SH-SY5Y (cell line): ENCODE results near the gene TOLLIP.

Experiments
- GATA2 ChIP-seq: IDR thresholded peaks from 2 replicates; pipeline ENCODE4 v1.6.1; 2011; ENCODE audit warnings: mild to moderate bottlenecking, low read depth, low read length
- GATA3 ChIP-seq: IDR thresholded peaks from 2 replicates; pipeline ENCODE4 v1.6.1; 2011; ENCODE audit warnings: low read depth, mild to moderate bottlenecking, low read length, moderate library complexity

DNA sequence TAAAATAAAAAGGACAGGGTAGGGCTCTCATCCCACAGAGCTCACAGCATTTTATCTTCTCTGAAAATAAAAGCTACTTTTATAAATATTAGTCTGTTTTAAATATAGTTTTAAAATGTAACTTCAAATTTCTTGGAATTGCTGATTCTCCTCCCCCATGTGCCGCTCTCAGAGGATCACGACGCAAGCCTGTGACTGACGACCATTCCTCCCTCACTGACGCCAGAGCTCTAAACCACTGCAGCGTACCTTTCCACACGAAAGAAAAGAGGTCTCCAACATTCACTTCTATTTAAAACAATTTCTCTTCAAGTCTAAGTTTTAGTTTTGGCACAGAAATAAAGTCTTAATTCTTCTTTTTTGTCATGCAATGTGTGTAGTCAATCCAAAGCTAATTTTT lies 9.3 kb downstream of the TOLLIP start:
- TF ChIP-seq GATA2 (no peak), GATA3 (no peak)
